Adrenal gland (tissue), 5 donors: Measurements from ENCODE around the gene LGALS16.

ENCODE experiments used
- POLR2A ChIP-seq, 2 donors: fragments of 450-650 bp; IDR thresholded peaks; one replicate each; pipeline ENCODE4 v1.6.1; 2017; ENCODE audit warnings: antibody characterized with exemption in 2 of 2, mild to moderate bottlenecking in 2 of 2, moderate library complexity in 1 of 2
- TF ChIP-seq, protein P1 (sequence below), 6 experiments: fragments of 450-650 bp in 4 of 6; fragments of 200-600 bp in 2 of 6; sonication (generic) in 1 of 6; IDR thresholded peaks; 1 replicate in 5 of 6; 2 replicates in 1 of 6; pipeline versions ENCODE4 v1.5.1 to v1.8.0; 2016 to 2021; ENCODE audit warnings: antibody characterized with exemption in 6 of 6, mild to moderate bottlenecking in 2 of 6, moderate library complexity in 1 of 6
- donor health status: DM: no; HTN: no; CAD: no.

DNA sequence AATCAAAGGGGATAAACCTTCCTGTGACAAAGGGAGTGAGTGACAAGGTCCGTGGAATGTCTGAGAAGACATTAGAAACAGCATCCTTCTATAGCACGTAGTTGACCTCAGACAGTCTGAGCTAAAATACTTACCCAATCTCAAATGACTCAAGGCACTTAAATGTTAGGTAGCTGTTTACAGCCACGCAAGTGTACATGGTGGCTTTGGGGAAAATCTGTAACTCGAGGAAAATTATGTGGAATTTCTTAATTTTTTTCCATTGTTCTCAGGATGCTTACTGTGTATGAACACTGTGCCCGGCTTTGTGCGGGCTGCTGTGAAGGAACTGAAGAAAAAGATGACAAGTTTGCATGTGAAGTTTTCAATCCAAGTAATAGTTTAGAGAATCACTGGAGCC, 48.2 kb upstream of the LGALS16 start:
- TF ChIP-seq, protein P1, sequence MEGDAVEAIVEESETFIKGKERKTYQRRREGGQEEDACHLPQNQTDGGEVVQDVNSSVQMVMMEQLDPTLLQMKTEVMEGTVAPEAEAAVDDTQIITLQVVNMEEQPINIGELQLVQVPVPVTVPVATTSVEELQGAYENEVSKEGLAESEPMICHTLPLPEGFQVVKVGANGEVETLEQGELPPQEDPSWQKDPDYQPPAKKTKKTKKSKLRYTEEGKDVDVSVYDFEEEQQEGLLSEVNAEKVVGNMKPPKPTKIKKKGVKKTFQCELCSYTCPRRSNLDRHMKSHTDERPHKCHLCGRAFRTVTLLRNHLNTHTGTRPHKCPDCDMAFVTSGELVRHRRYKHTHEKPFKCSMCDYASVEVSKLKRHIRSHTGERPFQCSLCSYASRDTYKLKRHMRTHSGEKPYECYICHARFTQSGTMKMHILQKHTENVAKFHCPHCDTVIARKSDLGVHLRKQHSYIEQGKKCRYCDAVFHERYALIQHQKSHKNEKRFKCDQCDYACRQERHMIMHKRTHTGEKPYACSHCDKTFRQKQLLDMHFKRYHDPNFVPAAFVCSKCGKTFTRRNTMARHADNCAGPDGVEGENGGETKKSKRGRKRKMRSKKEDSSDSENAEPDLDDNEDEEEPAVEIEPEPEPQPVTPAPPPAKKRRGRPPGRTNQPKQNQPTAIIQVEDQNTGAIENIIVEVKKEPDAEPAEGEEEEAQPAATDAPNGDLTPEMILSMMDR (IDR thresholded peaks at IDR 0.05), result no peak
- no peak for TF ChIP-seq POLR2A (IDR thresholded peaks at IDR 0.05)
